HG02610 (cell line): ENCODE results near the gene MTTP.
"Not testable (repeated sequence)": the region's sequence is repeated elsewhere in the genome, so short reads cannot be mapped to it uniquely, and the experiment has no call there.

Experiments used
- ATAC-seq: cut with Tn5 transposase; IDR thresholded peaks from one replicate; pipeline ENCODE4 v1.9.1; 2021; ENCODE audit warnings: mild to moderate bottlenecking, moderate library complexity; ENCODE audit not compliant: unreplicated experiment

Gene MTTP

GRCh38 chr4:99574530-99575324, at the start of gene MTTP:
TSS of gene MTTP (plus strand) at chr4:99574824. CDS start at chr4:99574910, 86 bp downstream.
- peak; percentile 86 for ATAC-seq

GRCh38 chr4:99529228-99529627, 45.4 kb upstream of the MTTP start:
- ATAC-seq, result no peak

GRCh38 chr4:99529956-99530355, 44.7 kb upstream of the MTTP start:
- no peak for ATAC-seq

- ATAC-seq, result not testable (repeated sequence)
Observed at GRCh38 chr4:99534699-99535098, 39.9 kb upstream of the MTTP start.

- ATAC-seq, result no peak
Observed at GRCh38 chr4:99536271-99536670, 38.4 kb upstream of the MTTP start.

- ATAC-seq, result no peak
Observed at GRCh38 chr4:99536848-99537247, 37.8 kb upstream of the MTTP start.

GRCh38 chr4:99537674-99538073, 37.0 kb upstream of the MTTP start:
- ATAC-seq, result no peak

GRCh38 chr4:99540277-99540939, 34.2 kb upstream of the MTTP start:
- no peak for ATAC-seq

- ATAC-seq, result no peak
Observed at GRCh38 chr4:99552872-99553271, 21.8 kb upstream of the MTTP start.

GRCh38 chr4:99563310-99564186, 11.1 kb upstream of the MTTP start, which contains the start of gene TRMT10A:
TSS of gene TRMT10A (minus strand) at chr4:99564039. CDS start at chr4:99559338, 4,701 bp downstream.
- ATAC-seq, result peak; percentile 96

- ATAC-seq, result no peak
Observed at GRCh38 chr4:99564921-99565320, 9.7 kb upstream of the MTTP start.

- ATAC-seq, result no peak
Observed at GRCh38 chr4:99571883-99572282, 2.7 kb upstream of the MTTP start.

- no peak for ATAC-seq
Observed at GRCh38 chr4:99572527-99573240, 1.9 kb upstream of the MTTP start.

- ATAC-seq, result no peak
Observed at GRCh38 chr4:99573735-99574368, 772 bp upstream of the MTTP start.

- no peak for ATAC-seq
Observed at GRCh38 chr4:99578714-99579113, 4.1 kb downstream of the MTTP start.

- no peak for ATAC-seq
Observed at GRCh38 chr4:99585516-99585915, 10.9 kb downstream of the MTTP start.

- ATAC-seq, result no peak
Observed at GRCh38 chr4:99586322-99586721, 11.7 kb downstream of the MTTP start.

- ATAC-seq, result no peak
Observed at GRCh38 chr4:99586797-99587196, 12.2 kb downstream of the MTTP start.

- no peak for ATAC-seq
Observed at GRCh38 chr4:99587309-99587708, 12.7 kb downstream of the MTTP start.

GRCh38 chr4:99587803-99588202, 13.2 kb downstream of the MTTP start:
- ATAC-seq, result no peak
